Hepatocyte (in vitro differentiated cells): ENCODE results near the gene HOXD3.

Experiments
- CTCF ChIP-seq: fragments of 200-600 bp; sonication (generic); IDR thresholded peaks from 2 replicates; pipeline ENCODE4 v1.5.1; 2016; ENCODE audit warnings: antibody characterized with exemption, mild to moderate bottlenecking; ENCODE audit not compliant: poor library complexity
- EZH2phosphoT487 ChIP-seq: fragments of 200-600 bp; sonication (generic); IDR thresholded peaks from one replicate; pipeline ENCODE4 v1.6.1; 2018; ENCODE audit warnings: antibody characterized with exemption, mild to moderate bottlenecking, low read depth, moderate library complexity; ENCODE audit not compliant: unreplicated experiment, severe bottlenecking

- TF ChIP-seq CTCF (no peak), EZH2phosphoT487 (no peak)
These were observed 15.9 kb downstream of the HOXD3 start for GRCh38 chr2:176172895-176173566.
